Spleen (tissue), 7 donors: ENCODE data around the gene ALKBH7.

Experiments used
- CTCF ChIP-seq, 11 experiments: fragments of 200-600 bp in 7 of 11; fragments of 450-650 bp in 4 of 11; sonication (generic) in 4 of 11; IDR thresholded peaks in 8 of 11; conservative IDR thresholded peaks in 3 of 11; 1 replicate in 7 of 11; 2 replicates in 4 of 11; pipeline versions ENCODE4 v1.4.0 to v1.8.0; 2016 to 2021; ENCODE audit warnings: antibody characterized with exemption in 11 of 11, inconsistent platforms in 4 of 11, mild to moderate bottlenecking in 1 of 11
- POLR2A ChIP-seq, 3 donors: fragments of 450-650 bp; IDR thresholded peaks; one replicate each; pipeline ENCODE4 v1.5.1; 2017; ENCODE audit warnings: antibody characterized with exemption in 3 of 3, mild to moderate bottlenecking in 1 of 3
- POLR2AphosphoS5 ChIP-seq, 3 donors: sonication (generic); formaldehyde crosslinking; IDR thresholded peaks; one replicate each; pipeline ENCODE4 v1.5.1; 2017; ENCODE audit warnings: antibody characterized with exemption in 3 of 3
- donor health status: DM: no; HTN: no; CAD: no; lungs with moderate emphysema.
- donor health status: DM: no; HTN: no; CAD: no.
- donor health status: DM: no; HTN: no; CAD: no.

DNA sequence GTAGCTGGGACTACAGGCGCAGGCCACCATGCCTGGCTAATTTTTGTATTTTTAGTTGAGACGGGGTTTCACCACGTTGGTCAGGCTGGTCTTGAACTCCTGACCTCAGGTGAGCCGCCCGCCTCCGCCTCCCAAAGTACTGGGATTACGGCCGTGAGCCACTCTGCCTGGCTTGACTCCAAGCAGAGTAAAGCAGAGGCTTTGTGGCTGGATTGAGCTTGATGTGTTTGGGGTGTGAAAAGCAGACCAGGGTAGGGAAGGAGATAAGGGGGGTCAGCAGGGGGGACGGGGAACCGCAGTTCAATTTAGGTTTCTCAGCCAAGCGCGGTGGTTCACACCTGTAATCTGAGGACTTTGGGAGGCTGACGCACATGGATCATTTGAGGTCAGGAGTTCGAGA lies 15.4 kb upstream of the ALKBH7 start:
- TF ChIP-seq CTCF (IDR thresholded peaks at IDR 0.05 in 8 of 11, conservative IDR thresholded peaks at IDR 0.05 in 3 of 11) (no peak), POLR2AphosphoS5 (IDR thresholded peaks at IDR 0.05) (no peak), POLR2A (IDR thresholded peaks at IDR 0.05) (no peak)
